Measurements from ENCODE around the gene PTPRN2.

DNA sequence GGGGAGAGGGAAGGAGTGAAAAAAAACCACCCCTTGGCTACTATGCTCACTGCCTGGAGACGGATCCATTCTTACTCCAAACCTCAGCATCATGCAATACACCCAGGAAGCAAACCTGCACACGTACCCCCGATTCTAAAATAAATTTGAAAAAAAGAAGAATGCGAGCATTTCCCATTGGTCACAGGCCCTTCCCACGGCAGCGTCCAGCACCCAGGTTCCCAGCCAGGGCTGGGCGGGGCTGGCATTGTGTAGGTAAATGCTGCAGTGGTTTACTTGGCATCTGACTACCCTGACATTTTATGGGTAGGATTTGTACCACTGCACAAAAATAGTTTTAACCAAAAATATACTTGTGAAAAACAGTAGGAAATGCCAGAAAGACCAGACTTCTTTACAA, 831.9 kb downstream of the PTPRN2 start:
- TF ChIP-seq GATA3 (IDR thresholded peaks at IDR 0.05; ENCODE audit: low read depth, low read length) (no peak), GATA2 (IDR thresholded peaks at IDR 0.05; ENCODE audit: low read depth, low read length) (no peak)

All from SH-SY5Y (cell line).